WTC11 (cell line): ENCODE data around the gene ZCCHC14. TPM values are rescaled to one million over a fixed set of nuclear protein-coding genes. Genes with fewer than 3 reads are reported as not detected.
A peak's percentile ranks its signal among the peaks of the same experiment; 100 is the strongest.

ENCODE experiments used
- ATAC-seq: fragments of 200-7000 bp; cut with Tn5 transposase; 2 replicates; pipeline ENCODE4 v1.10.0; 2021; ENCODE audit warnings: mild to moderate bottlenecking, moderate library complexity
- CTCF ChIA-PET: fragments of 300-600 bp; sonication (Branson Sonifier 250); formaldehyde crosslinking; loops from one replicate; lab custom pipeline; 2021; ENCODE audit warnings: antibody characterized with exemption; lab: Charles Lee
- POLR2A ChIA-PET: fragments of 350-600 bp; sonication (Branson Sonifier 250); formaldehyde crosslinking; loops from one replicate; lab custom pipeline; 2021; ENCODE audit warnings: antibody characterized with exemption; lab: Charles Lee
- DNase-seq: peaks from one replicate; pipeline ENCODE4 v3.0.0; 2021; ENCODE audit warnings: low spot score
- H3K27ac Mint-ChIP-seq: 2 replicates; pipeline ENCODE4 v1.8.0; 2021; ENCODE audit warnings: mixed read lengths
- H3K27me3 Mint-ChIP-seq: 2 replicates; pipeline ENCODE4 v1.8.0; 2021; ENCODE audit warnings: low read depth, mild to moderate bottlenecking, moderate library complexity, mixed read lengths
- H3K36me3 Mint-ChIP-seq: 2 replicates; pipeline ENCODE4 v1.8.0; 2021; ENCODE audit warnings: mixed read lengths
- H3K4me1 Mint-ChIP-seq: 2 replicates; pipeline ENCODE4 v1.8.0; 2022; ENCODE audit warnings: mixed read lengths
- H3K4me3 Mint-ChIP-seq: 2 replicates; pipeline ENCODE4 v1.8.0; 2021; ENCODE audit warnings: mild to moderate bottlenecking, moderate library complexity, mixed read lengths
- H3K9me3 Mint-ChIP-seq: 2 replicates; pipeline ENCODE4 v1.8.0; 2021; ENCODE audit warnings: mixed read lengths
- ATF1 ChIP-seq: sonication (generic); formaldehyde crosslinking; IDR thresholded peaks from 2 replicates; pipeline ENCODE4 v1.8.1; 2023; ENCODE audit warnings: mild to moderate bottlenecking, moderate library complexity, missing genetic modification reagents
- CREB1 ChIP-seq: sonication (generic); formaldehyde crosslinking; IDR thresholded peaks from 2 replicates; pipeline ENCODE4 v1.8.0; 2023; ENCODE audit warnings: mild to moderate bottlenecking, missing genetic modification reagents
- ERG ChIP-seq: fragments of 250-450 bp; sonication (Bioruptor Pico); IDR thresholded peaks from 2 replicates; pipeline ENCODE4 v1.8.0; 2021; ENCODE audit warnings: mild to moderate bottlenecking
- ESRRA ChIP-seq: sonication (generic); formaldehyde crosslinking; IDR thresholded peaks from 2 replicates; pipeline ENCODE4 v1.8.1; 2022; ENCODE audit warnings: mild to moderate bottlenecking, missing genetic modification reagents, borderline replicate concordance
- FOXJ3 ChIP-seq: sonication (generic); formaldehyde crosslinking; IDR thresholded peaks from 2 replicates; pipeline ENCODE4 v1.9.0; 2021; ENCODE audit warnings: missing genetic modification reagents, mild to moderate bottlenecking, borderline replicate concordance
- GTF2I ChIP-seq: fragments of 250-450 bp; sonication (Bioruptor Pico); conservative IDR thresholded peaks from 2 replicates; pipeline ENCODE4 v1.4.0; 2021; ENCODE audit warnings: mild to moderate bottlenecking
- KAT7 ChIP-seq: sonication (generic); formaldehyde crosslinking; IDR thresholded peaks from 2 replicates; pipeline ENCODE4 v1.8.1; 2023; ENCODE audit warnings: missing genetic modification reagents, mild to moderate bottlenecking, borderline replicate concordance
- NFATC4 ChIP-seq: fragments of 250-450 bp; sonication (Bioruptor Pico); IDR thresholded peaks from 2 replicates; pipeline ENCODE4 v1.9.0; 2021; ENCODE audit warnings: mild to moderate bottlenecking
- PRRX2 ChIP-seq: fragments of 250-450 bp; sonication (Bioruptor Pico); IDR thresholded peaks from 2 replicates; pipeline ENCODE4 v1.8.0; 2021; ENCODE audit warnings: mild to moderate bottlenecking
- SMAD3 ChIP-seq: sonication (generic); formaldehyde crosslinking; IDR thresholded peaks from 2 replicates; pipeline ENCODE4 v1.8.0; 2022; ENCODE audit warnings: missing genetic modification reagents, mild to moderate bottlenecking, borderline replicate concordance
- SOX15 ChIP-seq: fragments of 250-450 bp; sonication (Bioruptor Pico); IDR thresholded peaks from 2 replicates; pipeline ENCODE4 v1.9.0; 2021; ENCODE audit warnings: mild to moderate bottlenecking
- ZBTB43 ChIP-seq: sonication (generic); formaldehyde crosslinking; IDR thresholded peaks from 2 replicates; pipeline ENCODE4 v1.8.1; 2023; ENCODE audit warnings: mild to moderate bottlenecking, missing genetic modification reagents
- ZNF219 ChIP-seq: sonication (generic); formaldehyde crosslinking; IDR thresholded peaks from 2 replicates; pipeline ENCODE4 v1.8.0; 2023; ENCODE audit warnings: missing genetic modification reagents, mild to moderate bottlenecking, borderline replicate concordance
- ZNF317 ChIP-seq: sonication (generic); formaldehyde crosslinking; IDR thresholded peaks from 2 replicates; pipeline ENCODE4 v1.8.1; 2023; ENCODE audit warnings: low read depth, mild to moderate bottlenecking, moderate library complexity, missing genetic modification reagents, borderline replicate concordance
- ZNF423 ChIP-seq: fragments of 250-450 bp; sonication (Bioruptor Pico); IDR thresholded peaks from 2 replicates; pipeline ENCODE4 v2.1.2; 2022; ENCODE audit warnings: mild to moderate bottlenecking, moderate library complexity
- ZNF512 ChIP-seq: sonication (generic); formaldehyde crosslinking; IDR thresholded peaks from 2 replicates; pipeline ENCODE4 v1.8.1; 2022; ENCODE audit warnings: missing genetic modification reagents, borderline replicate concordance
- total RNA-seq: library from RNA; stranded (reverse); gene quantifications from 3 replicates; pipeline ENCODE4 v1.2.3, GENCODE V29; 2021
- TF ChIP-seq, protein P1 (sequence below): sonication (generic); formaldehyde crosslinking; conservative IDR thresholded peaks from 2 replicates; pipeline ENCODE4 v1.8.1; 2023; ENCODE audit warnings: mild to moderate bottlenecking, low read depth, missing genetic modification reagents, moderate library complexity
- TF ChIP-seq, protein P2 (sequence below): fragments of 250-450 bp; sonication (Bioruptor Pico); IDR thresholded peaks from 2 replicates; pipeline ENCODE4 v1.9.0; 2021; ENCODE audit warnings: moderate library complexity, mild to moderate bottlenecking, inconsistent platforms, borderline replicate concordance
- TF ChIP-seq, protein P3 (sequence below): sonication (generic); formaldehyde crosslinking; IDR thresholded peaks from 2 replicates; pipeline ENCODE4 v1.8.0; 2023; ENCODE audit warnings: missing genetic modification reagents, mild to moderate bottlenecking, borderline replicate concordance

ZCCHC14 gene
- total RNA-seq, 1 experiment from 2014 or later = 33.8 TPM

DNA sequence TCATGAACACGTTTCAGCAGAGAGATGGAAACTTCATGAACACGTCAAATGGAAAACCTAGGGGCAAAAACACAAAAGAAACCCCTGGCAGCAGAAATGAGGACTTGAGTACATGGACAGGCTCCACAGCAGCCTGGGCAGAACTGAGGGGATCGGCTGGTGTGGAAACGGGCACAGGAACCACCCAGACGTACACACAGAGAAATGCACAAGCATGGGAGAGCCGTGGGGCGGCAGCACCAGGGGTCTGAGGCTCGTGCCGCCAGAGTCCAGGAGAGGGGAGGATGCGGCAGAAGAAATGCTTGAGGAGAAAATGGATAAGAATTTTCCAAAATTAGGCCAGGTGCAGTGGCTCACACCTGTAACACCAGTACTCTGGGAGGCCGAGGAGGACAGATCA is 70.7 kb downstream of the ZCCHC14 start:
- peaks cover 46% of the 10 kb centered on the region for H3K36me3 Mint-ChIP-seq
- no peak overlapping the region for H3K4me3 Mint-ChIP-seq
- no peak for ATAC-seq
- H3K9me3 Mint-ChIP-seq = no peaks in the 10 kb centered on the region
- no peak for DNase-seq
- no peak for TF ChIP-seq ERG (CRISPR knock-in tag)
- TF ChIP-seq, protein P1, sequence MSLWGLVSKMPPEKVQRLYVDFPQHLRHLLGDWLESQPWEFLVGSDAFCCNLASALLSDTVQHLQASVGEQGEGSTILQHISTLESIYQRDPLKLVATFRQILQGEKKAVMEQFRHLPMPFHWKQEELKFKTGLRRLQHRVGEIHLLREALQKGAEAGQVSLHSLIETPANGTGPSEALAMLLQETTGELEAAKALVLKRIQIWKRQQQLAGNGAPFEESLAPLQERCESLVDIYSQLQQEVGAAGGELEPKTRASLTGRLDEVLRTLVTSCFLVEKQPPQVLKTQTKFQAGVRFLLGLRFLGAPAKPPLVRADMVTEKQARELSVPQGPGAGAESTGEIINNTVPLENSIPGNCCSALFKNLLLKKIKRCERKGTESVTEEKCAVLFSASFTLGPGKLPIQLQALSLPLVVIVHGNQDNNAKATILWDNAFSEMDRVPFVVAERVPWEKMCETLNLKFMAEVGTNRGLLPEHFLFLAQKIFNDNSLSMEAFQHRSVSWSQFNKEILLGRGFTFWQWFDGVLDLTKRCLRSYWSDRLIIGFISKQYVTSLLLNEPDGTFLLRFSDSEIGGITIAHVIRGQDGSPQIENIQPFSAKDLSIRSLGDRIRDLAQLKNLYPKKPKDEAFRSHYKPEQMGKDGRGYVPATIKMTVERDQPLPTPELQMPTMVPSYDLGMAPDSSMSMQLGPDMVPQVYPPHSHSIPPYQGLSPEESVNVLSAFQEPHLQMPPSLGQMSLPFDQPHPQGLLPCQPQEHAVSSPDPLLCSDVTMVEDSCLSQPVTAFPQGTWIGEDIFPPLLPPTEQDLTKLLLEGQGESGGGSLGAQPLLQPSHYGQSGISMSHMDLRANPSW (CRISPR knock-in tag) = no peak
- no peak for TF ChIP-seq CREB1 (CRISPR knock-in tag)
- TF ChIP-seq, protein P2, sequence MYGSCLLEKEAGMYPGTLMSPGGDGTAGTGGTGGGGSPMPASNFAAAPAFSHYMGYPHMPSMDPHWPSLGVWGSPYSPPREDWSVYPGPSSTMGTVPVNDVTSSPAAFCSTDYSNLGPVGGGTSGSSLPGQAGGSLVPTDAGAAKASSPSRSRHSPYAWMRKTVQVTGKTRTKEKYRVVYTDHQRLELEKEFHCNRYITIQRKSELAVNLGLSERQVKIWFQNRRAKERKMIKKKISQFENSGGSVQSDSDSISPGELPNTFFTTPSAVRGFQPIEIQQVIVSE (CRISPR knock-in tag) = no peak
- TF ChIP-seq GTF2I (CRISPR knock-in tag) = no peak
- TF ChIP-seq SOX15 (CRISPR knock-in tag) = no peak
- TF ChIP-seq FOXJ3 = no peak
- TF ChIP-seq PRRX2 = no peak
- TF ChIP-seq ZNF512 (CRISPR knock-in tag) = no peak
- no peak for TF ChIP-seq ZNF423
- no peak for TF ChIP-seq KAT7 (CRISPR knock-in tag)
- TF ChIP-seq ESRRA (CRISPR knock-in tag) = no peak
- no peak for TF ChIP-seq ZNF317
- TF ChIP-seq ATF1 (CRISPR knock-in tag) = no peak
- no peak for TF ChIP-seq NFATC4
- TF ChIP-seq SMAD3 (CRISPR knock-in tag) = no peak
- TF ChIP-seq, protein P3, sequence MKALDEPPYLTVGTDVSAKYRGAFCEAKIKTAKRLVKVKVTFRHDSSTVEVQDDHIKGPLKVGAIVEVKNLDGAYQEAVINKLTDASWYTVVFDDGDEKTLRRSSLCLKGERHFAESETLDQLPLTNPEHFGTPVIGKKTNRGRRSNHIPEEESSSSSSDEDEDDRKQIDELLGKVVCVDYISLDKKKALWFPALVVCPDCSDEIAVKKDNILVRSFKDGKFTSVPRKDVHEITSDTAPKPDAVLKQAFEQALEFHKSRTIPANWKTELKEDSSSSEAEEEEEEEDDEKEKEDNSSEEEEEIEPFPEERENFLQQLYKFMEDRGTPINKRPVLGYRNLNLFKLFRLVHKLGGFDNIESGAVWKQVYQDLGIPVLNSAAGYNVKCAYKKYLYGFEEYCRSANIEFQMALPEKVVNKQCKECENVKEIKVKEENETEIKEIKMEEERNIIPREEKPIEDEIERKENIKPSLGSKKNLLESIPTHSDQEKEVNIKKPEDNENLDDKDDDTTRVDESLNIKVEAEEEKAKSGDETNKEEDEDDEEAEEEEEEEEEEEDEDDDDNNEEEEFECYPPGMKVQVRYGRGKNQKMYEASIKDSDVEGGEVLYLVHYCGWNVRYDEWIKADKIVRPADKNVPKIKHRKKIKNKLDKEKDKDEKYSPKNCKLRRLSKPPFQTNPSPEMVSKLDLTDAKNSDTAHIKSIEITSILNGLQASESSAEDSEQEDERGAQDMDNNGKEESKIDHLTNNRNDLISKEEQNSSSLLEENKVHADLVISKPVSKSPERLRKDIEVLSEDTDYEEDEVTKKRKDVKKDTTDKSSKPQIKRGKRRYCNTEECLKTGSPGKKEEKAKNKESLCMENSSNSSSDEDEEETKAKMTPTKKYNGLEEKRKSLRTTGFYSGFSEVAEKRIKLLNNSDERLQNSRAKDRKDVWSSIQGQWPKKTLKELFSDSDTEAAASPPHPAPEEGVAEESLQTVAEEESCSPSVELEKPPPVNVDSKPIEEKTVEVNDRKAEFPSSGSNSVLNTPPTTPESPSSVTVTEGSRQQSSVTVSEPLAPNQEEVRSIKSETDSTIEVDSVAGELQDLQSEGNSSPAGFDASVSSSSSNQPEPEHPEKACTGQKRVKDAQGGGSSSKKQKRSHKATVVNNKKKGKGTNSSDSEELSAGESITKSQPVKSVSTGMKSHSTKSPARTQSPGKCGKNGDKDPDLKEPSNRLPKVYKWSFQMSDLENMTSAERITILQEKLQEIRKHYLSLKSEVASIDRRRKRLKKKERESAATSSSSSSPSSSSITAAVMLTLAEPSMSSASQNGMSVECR (CRISPR knock-in tag) = no peak
- TF ChIP-seq ZNF219 (CRISPR knock-in tag) = no peak
- no peak for TF ChIP-seq ZBTB43
- peak overlapping the region; percentile 1; the same call in 1 of the 2 replicates for H3K27ac Mint-ChIP-seq
- ChIA-PET POLR2A (no interaction called here), CTCF (interaction anchor here (0.6 kb wide), 1 partner anchor 683 kb away, joined by 3 read pairs; no protein-coding TSS in a partner anchor)
- H3K4me1 Mint-ChIP-seq = peaks cover 32% of the 10 kb centered on the region
- H3K27me3 Mint-ChIP-seq = no peaks in the 10 kb centered on the region
